Measurements from ENCODE around the gene THBD. TPM values are rescaled to one million over a fixed set of nuclear protein-coding genes. Genes with fewer than 3 reads are reported as not detected.

THBD gene
- polyA plus RNA-seq, 1 experiment = 0.10 TPM

- DNase-seq (ENCODE audit: low read depth, low spot score) = no peak
- no peak for TF ChIP-seq CTCF (IDR thresholded peaks at IDR 0.05; ENCODE audit: low read depth, low read length)
- no peak overlapping the region for H3K27ac ChIP-seq (ENCODE audit: low read depth, low read length)
- no peak overlapping the region for H3K4me3 ChIP-seq (ENCODE audit: low read depth, low read length)
- H3K9me3 ChIP-seq (ENCODE audit: control insufficient read depth, insufficient read depth, low read length) = no peaks in the 10 kb centered on the region
- ChIA-PET POLR2A (no interaction called here), CTCF (interaction anchor here (1.1 to 5.4 kb wide), 5 partner anchors 12 to 371 kb away, joined by 3 to 34 read pairs (median 5); no protein-coding TSS in a partner anchor)
- peaks cover 7% of the 10 kb centered on the region for H3K27me3 ChIP-seq (ENCODE audit: control insufficient read depth, insufficient read depth, low read length)
These were observed 13.7 kb upstream of the THBD start for GRCh38 chr20:23063168-23063567.

- no peak for TF ChIP-seq CTCF (IDR thresholded peaks at IDR 0.05; ENCODE audit: low read depth, low read length)
- Histone ChIP-seq H3K4me3 (ENCODE audit: low read depth, low read length) (no peak overlapping the region), H3K9me3 (ENCODE audit: control insufficient read depth, insufficient read depth, low read length) (no peaks in the 10 kb centered on the region), H3K27me3 (ENCODE audit: control insufficient read depth, insufficient read depth, low read length) (peaks cover 7% of the 10 kb centered on the region), H3K27ac (ENCODE audit: low read depth, low read length) (no peak overlapping the region)
- DNase-seq (ENCODE audit: low read depth, low spot score) = no peak
- ChIA-PET POLR2A (interaction anchor here (1.9 kb wide), 1 partner anchor 172 kb away, joined by 7 read pairs; no protein-coding TSS in a partner anchor), CTCF (interaction anchor here (1.3 to 5.4 kb wide), 4 partner anchors 12 to 370 kb away, joined by 3 to 34 read pairs (median 8); no protein-coding TSS in a partner anchor)
These were observed 13.2 kb upstream of the THBD start for GRCh38 chr20:23062632-23063031.

- ChIA-PET POLR2A (interaction anchor here (1.0 to 1.9 kb wide), 2 partner anchors 11 to 173 kb away, joined by 3 to 7 read pairs; no protein-coding TSS in a partner anchor), CTCF (interaction anchor here (0.6 to 5.4 kb wide), 8 partner anchors 11 to 412 kb away, joined by 3 to 34 read pairs (median 4); no protein-coding TSS in a partner anchor)
- DNase-seq (ENCODE audit: low read depth, low spot score) = peak; percentile 21
- peak; percentile 63 for TF ChIP-seq CTCF (IDR thresholded peaks at IDR 0.05; ENCODE audit: low read depth, low read length)
- Histone ChIP-seq H3K4me3 (ENCODE audit: low read depth, low read length) (no peak overlapping the region), H3K27me3 (ENCODE audit: control insufficient read depth, insufficient read depth, low read length) (peaks cover 7% of the 10 kb centered on the region), H3K27ac (ENCODE audit: low read depth, low read length) (no peak overlapping the region), H3K9me3 (ENCODE audit: control insufficient read depth, insufficient read depth, low read length) (no peaks in the 10 kb centered on the region)
These were observed 12.5 kb upstream of the THBD start for GRCh38 chr20:23061734-23062561.

GRCh38 chr20:23061262-23061661, 11.8 kb upstream of the THBD start:
- no peak for DNase-seq (ENCODE audit: low read depth, low spot score)
- TF ChIP-seq CTCF (IDR thresholded peaks at IDR 0.05; ENCODE audit: low read depth, low read length) = no peak
- ChIA-PET CTCF (interaction anchor here (0.6 to 5.4 kb wide), 8 partner anchors 10 to 411 kb away, joined by 3 to 34 read pairs (median 4); no protein-coding TSS in a partner anchor), POLR2A (interaction anchor here (1.0 to 1.9 kb wide), 2 partner anchors 10 to 174 kb away, joined by 3 to 7 read pairs; no protein-coding TSS in a partner anchor)
- H3K27ac ChIP-seq (ENCODE audit: low read depth, low read length) = no peak overlapping the region
- peaks cover 7% of the 10 kb centered on the region for H3K27me3 ChIP-seq (ENCODE audit: control insufficient read depth, insufficient read depth, low read length)
- H3K9me3 ChIP-seq (ENCODE audit: control insufficient read depth, insufficient read depth, low read length) = no peaks in the 10 kb centered on the region
- no peak overlapping the region for H3K4me3 ChIP-seq (ENCODE audit: low read depth, low read length)

- DNase-seq (ENCODE audit: low read depth, low spot score) = no peak
- no peak overlapping the region for H3K27ac ChIP-seq (ENCODE audit: low read depth, low read length)
- CTCF ChIA-PET = interaction anchor here (1.3 to 5.4 kb wide), 4 partner anchors 10 to 369 kb away, joined by 4 to 34 read pairs (median 6); no protein-coding TSS in a partner anchor
These were observed 11.2 kb upstream of the THBD start for GRCh38 chr20:23060629-23061028.

More at GRCh38 chr20:23060629-23061028, 11.2 kb upstream of the THBD start:
- Histone ChIP-seq H3K9me3 (ENCODE audit: control insufficient read depth, insufficient read depth, low read length) (no peaks in the 10 kb centered on the region), H3K27me3 (ENCODE audit: control insufficient read depth, insufficient read depth, low read length) (peaks cover 3% of the 10 kb centered on the region), H3K4me3 (ENCODE audit: low read depth, low read length) (no peak overlapping the region)
- POLR2A ChIA-PET = interaction anchor here (1.9 kb wide), 1 partner anchor 174 kb away, joined by 7 read pairs; no protein-coding TSS in a partner anchor
- TF ChIP-seq CTCF (IDR thresholded peaks at IDR 0.05; ENCODE audit: low read depth, low read length) = no peak
